IMR-90 (cell line): ENCODE data around the gene ADAMTSL2. TPM values are rescaled to one million over a fixed set of nuclear protein-coding genes. Genes with fewer than 3 reads are reported as not detected.

Experiments
- ATAC-seq: fragments of 200-7000 bp; cut with Tn5 transposase; 2 replicates; pipeline ENCODE4 v1.9.1; 2020; ENCODE audit warnings: low read depth, mild to moderate bottlenecking, moderate library complexity
- BruUV-seq: library from RNA; stranded (reverse); fragments of 400-500 nt; replicated peaks from 2 replicates; lab custom pipeline; 2021; lab: Mats Ljungman, UMichigan
- CTCF ChIA-PET: fragments of 300-600 bp; formaldehyde crosslinking; extraction: SDS; loops from one replicate; lab custom pipeline; 2021; ENCODE audit warnings: antibody characterized with exemption; lab: Yijun Ruan, JAX
- POLR2A ChIA-PET: fragments of 300-600 bp; sonication (Branson Sonifier 250); formaldehyde crosslinking; loops from one replicate; lab custom pipeline; 2022; ENCODE audit warnings: antibody characterized with exemption; ENCODE audit not compliant: unreplicated experiment; lab: Charles Lee
- DNase-seq: peaks from one replicate; pipeline ENCODE4 v3.0.0; 2013
- H2AFZ ChIP-seq: replicated peaks from 2 replicates; pipeline ENCODE3; 2013; ENCODE audit warnings: low read length, mild to moderate bottlenecking; ENCODE audit not compliant: poor library complexity
- H2AK5ac ChIP-seq: 2 replicates; pipeline ENCODE4 v1.6.1; 2013; ENCODE audit warnings: low read depth, low read length, inconsistent platforms
- H2AK9ac ChIP-seq: replicated peaks from 2 replicates; pipeline ENCODE3; 2013; ENCODE audit warnings: mild to moderate bottlenecking, low read depth, low read length, moderate library complexity; ENCODE audit not compliant: poor library complexity
- H2BK120ac ChIP-seq: 2 replicates; pipeline ENCODE4 v1.6.1; 2013; ENCODE audit warnings: low read depth, low read length, inconsistent platforms
- H2BK15ac ChIP-seq: 3 replicates; pipeline ENCODE4 v1.6.1; 2013; ENCODE audit warnings: low read depth, low read length, inconsistent platforms
- H2BK20ac ChIP-seq: 2 replicates; pipeline ENCODE4 v1.6.1; 2013; ENCODE audit warnings: low read depth, mild to moderate bottlenecking, inconsistent platforms, low read length, moderate library complexity
- H2BK5ac ChIP-seq: 2 replicates; pipeline ENCODE4 v1.6.1; 2013; ENCODE audit warnings: mild to moderate bottlenecking, low read depth, low read length, inconsistent platforms; ENCODE audit not compliant: poor library complexity, severe bottlenecking
- H3K14ac ChIP-seq: replicated peaks from 2 replicates; pipeline ENCODE4 v1.6.1; 2013; ENCODE audit warnings: low read depth, low read length, inconsistent platforms
- H3K18ac ChIP-seq: 2 replicates; pipeline ENCODE4 v1.6.1; 2013; ENCODE audit warnings: low read depth, low read length, control low read depth
- H3K23ac ChIP-seq: 2 replicates; pipeline ENCODE4 v1.6.1; 2013; ENCODE audit warnings: low read depth, low read length, inconsistent platforms
- H3K27ac ChIP-seq: 2 replicates; pipeline ENCODE4 v1.5.1; 2013; ENCODE audit warnings: mild to moderate bottlenecking, control low read depth, low read length; ENCODE audit not compliant: insufficient read depth
- H3K27me3 ChIP-seq: 2 replicates; pipeline ENCODE4 v1.6.1; 2013; ENCODE audit warnings: low read length; ENCODE audit not compliant: control insufficient read depth, insufficient read depth
- H3K36me3 ChIP-seq: 2 replicates; pipeline ENCODE4 v1.6.1; 2013; ENCODE audit warnings: low read length, mixed read lengths; ENCODE audit not compliant: control insufficient read depth, insufficient read depth
- H3K4ac ChIP-seq: 2 replicates; pipeline ENCODE4 v1.6.1; 2013; ENCODE audit warnings: low read depth, low read length, inconsistent platforms
- H3K4me1 ChIP-seq: 2 replicates; pipeline ENCODE4 v1.6.1; 2013; ENCODE audit warnings: low read length, mixed read lengths; ENCODE audit not compliant: control insufficient read depth, insufficient read depth
- H3K4me2 ChIP-seq: 2 replicates; pipeline ENCODE4 v1.6.1; 2013; ENCODE audit warnings: low read depth, mild to moderate bottlenecking, control low read depth, low read length, moderate library complexity
- H3K4me3 ChIP-seq: 2 replicates; pipeline ENCODE4 v1.5.1; 2013; ENCODE audit warnings: low read depth, mild to moderate bottlenecking, control low read depth, low read length, moderate library complexity; ENCODE audit not compliant: insufficient read depth
- H3K56ac ChIP-seq: 2 replicates; pipeline ENCODE4 v1.6.1; 2013; ENCODE audit warnings: low read length, inconsistent platforms; ENCODE audit not compliant: insufficient read depth; ENCODE audit errors: extremely low read depth
- H3K79me1 ChIP-seq, 2 experiments: 2 replicates each; pipeline ENCODE4 v1.6.1; 2013; ENCODE audit warnings: low read length in 2 of 2, inconsistent platforms in 1 of 2, low read depth in 1 of 2
- H3K9ac ChIP-seq: 2 replicates; pipeline ENCODE4 v1.6.1; 2013; ENCODE audit warnings: low read depth, low read length, control low read depth
- H3K9me1 ChIP-seq: 2 replicates; pipeline ENCODE4 v1.6.1; 2013; ENCODE audit warnings: low read length, inconsistent platforms; ENCODE audit not compliant: insufficient read depth
- H3K9me3 ChIP-seq: 2 replicates; pipeline ENCODE4 v1.6.1; 2013; ENCODE audit warnings: low read length; ENCODE audit not compliant: control insufficient read depth, insufficient read depth
- H4K20me1 ChIP-seq: 2 replicates; pipeline ENCODE4 v1.6.1; 2013; ENCODE audit warnings: low read length, inconsistent platforms; ENCODE audit not compliant: insufficient read depth
- H4K5ac ChIP-seq: 2 replicates; pipeline ENCODE4 v1.6.1; 2013; ENCODE audit warnings: mild to moderate bottlenecking, low read depth, low read length, control low read depth
- H4K8ac ChIP-seq, 2 experiments: 2 replicates each; pipeline ENCODE4 v1.6.1; 2013; ENCODE audit warnings: low read depth in 2 of 2, low read length in 2 of 2, control low read depth in 1 of 2, inconsistent platforms in 1 of 2
- H4K91ac ChIP-seq: 2 replicates; pipeline ENCODE4 v1.6.1; 2013; ENCODE audit warnings: low read depth, low read length, inconsistent platforms; ENCODE audit not compliant: insufficient read depth
- BHLHE40 ChIP-seq: fragments of 150-350 bp; IDR thresholded peaks from 2 replicates; pipeline ENCODE4 v1.6.1; 2016; ENCODE audit warnings: mild to moderate bottlenecking, low read depth, low read length
- CEBPB ChIP-seq: IDR thresholded peaks from 2 replicates; pipeline ENCODE4 v1.6.1; 2012; ENCODE audit warnings: low read depth, low read length, improper control_type of control experiment
- CHD1 ChIP-seq: IDR thresholded peaks from 2 replicates; pipeline ENCODE4 v1.6.1; 2012; ENCODE audit warnings: low read depth, low read length, improper control_type of control experiment
- FOS ChIP-seq: fragments of 150-350 bp; IDR thresholded peaks from 2 replicates; pipeline ENCODE4 v1.6.1; 2016; ENCODE audit warnings: low read depth, low read length
- MAZ ChIP-seq: IDR thresholded peaks from 2 replicates; pipeline ENCODE4 v1.6.1; 2012; ENCODE audit warnings: low read depth, mild to moderate bottlenecking, low read length, improper control_type of control experiment, moderate library complexity, borderline replicate concordance
- MXI1 ChIP-seq: IDR thresholded peaks from 2 replicates; pipeline ENCODE4 v1.6.1; 2012; ENCODE audit warnings: low read depth, mild to moderate bottlenecking, low read length, moderate library complexity, borderline replicate concordance
- NFE2L2 ChIP-seq: fragments of 150-350 bp; IDR thresholded peaks from 2 replicates; pipeline ENCODE4 v1.6.1; 2016; ENCODE audit warnings: low read depth, mild to moderate bottlenecking, low read length
- RAD21 ChIP-seq: IDR thresholded peaks from 2 replicates; pipeline ENCODE4 v1.6.1; 2012; ENCODE audit warnings: low read length, improper control_type of control experiment
- SMC3 ChIP-seq: fragments of 150-350 bp; IDR thresholded peaks from 2 replicates; pipeline ENCODE4 v1.6.1; 2016; ENCODE audit warnings: low read depth, mild to moderate bottlenecking, antibody characterized with exemption, low read length, moderate library complexity
- WGBS, 2 experiments: methylation state at CpG; one replicate each; pipeline versions ENCODE4 v1.1.5 to v1.1.7; 2013; ENCODE audit warnings: missing lambda C conversion rate in 2 of 2; ENCODE audit not compliant: insufficient read length in 1 of 2; ENCODE audit errors: extremely low coverage in 2 of 2; 5-methylcytosine and 5-hydroxymethylcytosine counted together
- dilution Hi-C: fragments of 300-500 bp; cut with HindIII; formaldehyde crosslinking; loops from one replicate; pipeline ENCODE4 v1.14.3; 2018; ENCODE audit warnings: low sequenced_read_pairs; ENCODE audit not compliant: unreplicated experiment
- in situ Hi-C: fragments of 300-500 bp; cut with MboI; formaldehyde crosslinking; loops from 3 replicates; pipeline ENCODE4 v1.14.3; 2019; ENCODE audit warnings: low sequenced_read_pairs, inconsistent platforms, mixed read lengths
- intact Hi-C: fragments of 100-400 bp; cut with micrococcal nuclease; formaldehyde crosslinking; loops from 2 replicates; pipeline ENCODE4 v1.10.0; 2022
- polyA plus RNA-seq, 3 experiments: library from polyadenylated mRNA; depleted of rRNA; stranded (reverse); fragments of >200 nt; gene quantifications; 2 replicates each; pipeline ENCODE4 v1.2.3, GENCODE V29; 2012; ENCODE audit warnings: low replicate concordance in 1 of 3
- total RNA-seq: library from RNA; depleted of rRNA; stranded (reverse); fragments of >200 nt; gene quantifications from 2 replicates; pipeline ENCODE4 v1.2.3, GENCODE V29; 2012
- TF ChIP-seq, protein P1 (sequence below): fragments of 150-350 bp; IDR thresholded peaks from 2 replicates; pipeline ENCODE4 v1.6.1; 2017; ENCODE audit warnings: mild to moderate bottlenecking, antibody characterized with exemption, low read length, low read depth
- TF ChIP-seq, protein P2 (sequence below): conservative IDR thresholded peaks from 2 replicates; pipeline ENCODE4 v1.5.1; 2012; ENCODE audit warnings: mild to moderate bottlenecking, low read depth, low read length, improper control_type of control experiment

Gene ADAMTSL2
- total and polyA plus RNA-seq, 2 of the 4 experiments (the other 2 are of a cell fraction): not detected

GRCh38 chr9:133522073-133522910 lies 12.2 kb upstream of the ADAMTSL2 start:
- H3K27ac ChIP-seq: no peak overlapping the region
- no peak overlapping the region for H4K5ac ChIP-seq
- no peak overlapping the region for H3K4me3 ChIP-seq
- DNase-seq (no peak), ATAC-seq (no peak)
- H4K20me1 ChIP-seq: no peaks in the 10 kb centered on the region
- TF ChIP-seq CHD1 (no peak), MXI1 (no peak), CEBPB (no peak), FOS (no peak), MAZ (no peak), SMC3 (no peak), NFE2L2 (no peak), BHLHE40 (no peak), RAD21 (no peak)
- TF ChIP-seq, protein P1, sequence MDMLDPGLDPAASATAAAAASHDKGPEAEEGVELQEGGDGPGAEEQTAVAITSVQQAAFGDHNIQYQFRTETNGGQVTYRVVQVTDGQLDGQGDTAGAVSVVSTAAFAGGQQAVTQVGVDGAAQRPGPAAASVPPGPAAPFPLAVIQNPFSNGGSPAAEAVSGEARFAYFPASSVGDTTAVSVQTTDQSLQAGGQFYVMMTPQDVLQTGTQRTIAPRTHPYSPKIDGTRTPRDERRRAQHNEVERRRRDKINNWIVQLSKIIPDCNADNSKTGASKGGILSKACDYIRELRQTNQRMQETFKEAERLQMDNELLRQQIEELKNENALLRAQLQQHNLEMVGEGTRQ: no peak
- TF ChIP-seq, protein P2, sequence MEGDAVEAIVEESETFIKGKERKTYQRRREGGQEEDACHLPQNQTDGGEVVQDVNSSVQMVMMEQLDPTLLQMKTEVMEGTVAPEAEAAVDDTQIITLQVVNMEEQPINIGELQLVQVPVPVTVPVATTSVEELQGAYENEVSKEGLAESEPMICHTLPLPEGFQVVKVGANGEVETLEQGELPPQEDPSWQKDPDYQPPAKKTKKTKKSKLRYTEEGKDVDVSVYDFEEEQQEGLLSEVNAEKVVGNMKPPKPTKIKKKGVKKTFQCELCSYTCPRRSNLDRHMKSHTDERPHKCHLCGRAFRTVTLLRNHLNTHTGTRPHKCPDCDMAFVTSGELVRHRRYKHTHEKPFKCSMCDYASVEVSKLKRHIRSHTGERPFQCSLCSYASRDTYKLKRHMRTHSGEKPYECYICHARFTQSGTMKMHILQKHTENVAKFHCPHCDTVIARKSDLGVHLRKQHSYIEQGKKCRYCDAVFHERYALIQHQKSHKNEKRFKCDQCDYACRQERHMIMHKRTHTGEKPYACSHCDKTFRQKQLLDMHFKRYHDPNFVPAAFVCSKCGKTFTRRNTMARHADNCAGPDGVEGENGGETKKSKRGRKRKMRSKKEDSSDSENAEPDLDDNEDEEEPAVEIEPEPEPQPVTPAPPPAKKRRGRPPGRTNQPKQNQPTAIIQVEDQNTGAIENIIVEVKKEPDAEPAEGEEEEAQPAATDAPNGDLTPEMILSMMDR: no peak
- CTCF ChIA-PET: interaction anchor here (0.5 kb wide), 1 partner anchor 60 kb away, joined by 3 read pairs; no protein-coding TSS in a partner anchor
- no peak overlapping the region for H2BK20ac ChIP-seq
- no peak overlapping the region for H2AFZ ChIP-seq
- H2AK9ac ChIP-seq: no peak overlapping the region
- no peaks in the 10 kb centered on the region; the same call in 1 of the 2 replicates for H3K4me1 ChIP-seq
- H3K79me1 ChIP-seq: no peaks in the 10 kb centered on the region
- BruUV-seq: no TSS peak
- H3K4ac ChIP-seq: no peak overlapping the region
- H3K9me3 ChIP-seq: no peaks in the 10 kb centered on the region
- POLR2A ChIA-PET: no interaction called here
- WGBS, 2 experiments: 67% methylated on average over 5 of the region's 14 CpGs; no CpG with 5 or more reads in 1 of the 2 experiments
- no peak overlapping the region for H3K4me2 ChIP-seq
- H4K91ac ChIP-seq: no peak overlapping the region
- H3K23ac ChIP-seq: no peak overlapping the region
- no peak overlapping the region for H3K18ac ChIP-seq
- H3K36me3 ChIP-seq: no peaks in the 10 kb centered on the region
- no peak overlapping the region for H4K8ac ChIP-seq
- dilution Hi-C loops (no loop called here), in situ Hi-C loops (no loop called here), intact Hi-C loops (no loop called here)
- H3K14ac ChIP-seq: no peak overlapping the region
- H3K27me3 ChIP-seq: peaks cover 80% of the 10 kb centered on the region
- no peak overlapping the region for H2BK5ac ChIP-seq
- H2BK120ac ChIP-seq: no peak overlapping the region
- no peak overlapping the region for H3K9ac ChIP-seq
- no peak overlapping the region for H2BK15ac ChIP-seq
- H3K9me1 ChIP-seq: no peaks in the 10 kb centered on the region
- no peak overlapping the region for H3K56ac ChIP-seq
- no peak overlapping the region for H2AK5ac ChIP-seq
